Large intestine (tissue), 3 donors: ENCODE results near the gene SERPINE1. TPM values are rescaled to one million over a fixed set of nuclear protein-coding genes. Genes with fewer than 3 reads are reported as not detected.

Experiments
- DNase-seq, 2 donors: peaks; one replicate each; pipeline versions ENCODE4 v3.0.0 to v3.0.0-alpha.2; 2013
- H3K27ac ChIP-seq: one replicate; pipeline ENCODE4 v1.5.1; 2013; ENCODE audit warnings: low read length
- H3K27me3 ChIP-seq: 2 replicates; pipeline ENCODE4 v1.6.1; 2013; ENCODE audit warnings: low read length; ENCODE audit not compliant: control insufficient read depth, insufficient read depth
- H3K36me3 ChIP-seq: 2 replicates; pipeline ENCODE4 v1.6.1; 2013; ENCODE audit warnings: low read length; ENCODE audit not compliant: control insufficient read depth, insufficient read depth
- H3K4me1 ChIP-seq: one replicate; pipeline ENCODE4 v1.6.1; 2013; ENCODE audit warnings: low read length; ENCODE audit not compliant: control insufficient read depth, insufficient read depth
- H3K4me3 ChIP-seq: one replicate; pipeline ENCODE4 v1.5.1; 2013; ENCODE audit warnings: low read length
- H3K9me3 ChIP-seq: one replicate; pipeline ENCODE4 v1.6.1; 2013; ENCODE audit warnings: mild to moderate bottlenecking, low read depth, low read length, moderate library complexity; ENCODE audit not compliant: control insufficient read depth
- WGBS: methylation state at CpG from one replicate; pipeline ENCODE4 v1.1.5; 2013; ENCODE audit warnings: low lambda C conversion rate; ENCODE audit not compliant: insufficient coverage; 5-methylcytosine and 5-hydroxymethylcytosine counted together
- polyA plus RNA-seq: library from polyadenylated mRNA; unstranded; fragments of 120-200 nt; gene quantifications from one replicate; pipeline ENCODE4 v1.2.1, GENCODE V29; 2013

The SERPINE1 gene
- polyA plus RNA-seq, 1 donor, result 1.7 TPM

DNA sequence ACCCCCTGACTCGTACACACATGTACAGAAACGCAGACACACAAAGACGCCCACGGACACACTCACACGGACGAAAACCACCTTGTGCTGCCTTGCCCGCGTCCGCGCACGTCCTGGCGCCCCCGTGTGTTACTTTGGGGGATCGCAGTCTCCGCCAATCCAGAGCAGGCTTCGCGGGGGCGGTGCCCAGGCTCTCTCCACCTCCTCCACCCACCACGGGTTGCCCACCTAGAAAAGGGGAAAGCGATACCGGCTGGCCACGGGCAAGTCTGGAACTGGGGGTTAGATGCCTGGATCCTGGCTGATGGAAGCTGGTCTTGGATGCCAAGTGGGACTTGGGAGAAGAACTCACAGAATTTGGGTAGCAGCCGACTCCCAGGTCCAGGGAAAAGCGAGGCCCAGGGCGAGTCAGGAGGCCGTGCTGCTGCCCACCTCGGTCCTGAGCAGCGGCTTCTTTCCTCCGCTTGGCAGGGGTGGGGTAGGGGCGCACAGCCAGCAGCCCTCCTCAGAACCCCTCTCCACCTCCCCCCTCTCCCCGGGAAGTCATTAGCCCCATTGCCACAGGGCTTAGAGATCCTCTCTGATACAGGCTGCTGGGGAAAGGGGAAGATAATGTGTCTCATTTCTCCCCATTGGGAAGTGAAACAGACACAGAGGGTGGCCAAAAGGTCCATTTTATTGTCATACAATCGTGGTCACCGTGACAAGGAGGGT is 43.1 kb downstream of the SERPINE1 start:
- H3K9me3 ChIP-seq, result peaks cover 21% of the 10 kb centered on the region
- H3K27ac ChIP-seq, result no peak overlapping the region
- peak; percentile 48 to 61 for DNase-seq
- no peaks in the 10 kb centered on the region for H3K36me3 ChIP-seq
- H3K27me3 ChIP-seq, result peaks cover 99% of the 10 kb centered on the region
- H3K4me3 ChIP-seq, result no peak overlapping the region
- no CpG with 5 or more reads among the region's 33 CpGs for WGBS
- H3K4me1 ChIP-seq, result peaks cover 43% of the 10 kb centered on the region

DNA sequence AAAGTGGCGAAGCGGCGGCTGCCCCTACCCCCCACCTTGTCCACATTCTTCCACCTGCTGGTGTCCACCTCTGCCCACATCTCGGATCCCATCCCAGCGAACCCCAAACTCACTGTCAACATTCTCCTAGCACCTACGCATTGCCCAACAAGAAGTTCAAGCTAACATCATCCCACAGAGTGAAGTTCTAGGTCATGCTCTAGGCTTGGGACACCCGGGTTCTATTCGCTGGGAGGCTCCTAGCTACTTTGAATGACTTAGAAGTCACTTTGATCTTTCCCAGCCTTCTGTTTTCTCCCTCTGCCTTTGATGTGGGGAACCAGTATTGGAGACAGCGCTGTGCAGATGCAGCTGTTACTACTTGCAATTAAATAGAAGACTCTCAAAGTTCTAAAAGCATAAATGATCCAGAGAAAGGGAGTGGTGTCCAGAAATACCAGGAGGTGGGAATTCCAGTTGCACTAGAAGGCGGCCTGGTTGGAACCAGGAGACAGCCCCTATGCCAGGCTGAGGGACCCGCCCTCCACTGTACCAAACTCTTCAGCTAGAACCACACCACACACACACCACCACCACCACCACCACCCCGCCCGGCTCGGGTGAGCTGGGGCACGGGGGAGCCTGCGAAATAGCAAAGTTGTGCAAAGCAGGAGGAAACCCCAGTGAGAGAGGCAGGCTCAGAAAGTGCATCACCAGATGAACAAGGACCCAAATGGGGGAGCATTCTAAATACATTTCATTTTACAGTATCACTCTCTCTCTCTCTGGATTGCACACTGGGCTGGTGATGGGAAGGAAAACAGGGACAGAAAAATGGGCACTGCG is 43.9 kb downstream of the SERPINE1 start:
- WGBS, result 0% methylated on average over 1 of the region's 17 CpGs
- Histone ChIP-seq H3K9me3 (peaks cover 18% of the 10 kb centered on the region), H3K4me3 (no peak overlapping the region), H3K27ac (no peak overlapping the region), H3K36me3 (no peaks in the 10 kb centered on the region), H3K27me3 (peaks cover 100% of the 10 kb centered on the region), H3K4me1 (peaks cover 39% of the 10 kb centered on the region)
- DNase-seq, result peak in 1 of 2 donors; percentile 2

DNA sequence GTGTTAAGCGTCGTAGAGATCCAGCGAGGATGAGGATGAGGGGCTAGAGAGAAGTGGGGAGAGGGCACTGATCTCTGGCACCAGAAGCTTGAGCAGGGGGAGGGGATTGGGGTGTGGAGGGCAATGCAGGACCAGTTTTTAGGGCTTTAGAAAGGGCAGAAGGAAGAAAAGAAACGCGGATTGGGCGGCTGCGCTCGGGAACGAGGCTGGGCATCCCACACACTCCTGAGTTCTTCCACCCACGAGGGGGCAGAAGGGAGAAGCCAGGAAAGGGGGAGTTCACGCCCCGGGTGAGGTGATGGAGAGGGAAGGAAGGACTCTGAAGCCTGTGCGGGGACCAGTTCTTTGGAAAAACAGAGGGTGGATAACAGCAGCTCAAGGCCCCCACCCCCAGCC is 44.5 kb downstream of the SERPINE1 start:
- H3K4me1 ChIP-seq, result peaks cover 35% of the 10 kb centered on the region
- DNase-seq, result peak in 1 of 2 donors; percentile 7

DNA sequence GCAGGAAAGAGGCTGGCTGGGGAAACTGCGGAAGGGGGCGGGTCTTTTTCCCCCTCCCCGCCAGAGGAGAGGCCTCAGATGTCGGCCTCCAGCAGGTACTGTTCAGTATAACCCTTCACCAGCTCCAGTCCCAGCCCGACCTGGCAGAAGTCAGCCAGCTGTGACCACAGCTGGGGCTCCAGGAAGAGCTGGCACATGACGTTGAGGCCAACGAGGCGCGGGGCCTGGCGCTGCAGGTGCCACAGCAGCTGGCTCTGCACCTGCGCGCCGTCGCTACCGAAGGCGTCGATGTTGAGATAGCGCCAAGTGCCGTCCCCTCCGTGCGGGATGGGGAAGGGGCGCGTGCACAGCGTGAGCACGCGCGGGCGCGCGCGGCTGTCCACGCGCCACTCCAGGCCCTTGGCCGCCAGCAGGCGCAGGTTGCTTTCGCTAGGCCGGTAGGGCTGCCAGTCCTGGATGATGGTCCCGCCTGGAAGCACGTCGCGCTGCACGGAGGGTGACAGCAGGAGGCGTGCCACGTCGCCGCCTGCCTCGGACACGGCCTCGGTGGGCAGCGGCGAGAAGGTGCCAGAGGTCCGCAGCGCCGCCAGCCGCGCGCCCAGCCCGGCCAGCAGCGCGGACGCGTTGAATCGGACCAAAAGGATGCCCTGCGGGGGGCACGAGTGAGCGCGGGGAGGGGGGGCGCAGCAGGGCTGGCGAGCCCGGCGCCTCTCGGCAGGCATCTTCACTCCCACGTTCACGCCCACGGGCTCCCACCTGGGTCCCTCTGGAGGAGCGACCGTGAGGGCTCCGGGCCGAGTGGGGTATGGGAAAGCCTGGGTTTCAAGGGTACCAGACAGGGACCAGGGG is 45.3 kb downstream of the SERPINE1 start:
- peak in 1 of 2 donors; percentile 44 for DNase-seq
- Histone ChIP-seq H3K4me3 (no peak overlapping the region), H3K9me3 (peaks cover 15% of the 10 kb centered on the region), H3K27ac (no peak overlapping the region), H3K36me3 (no peaks in the 10 kb centered on the region), H3K4me1 (peaks cover 35% of the 10 kb centered on the region), H3K27me3 (peaks cover 100% of the 10 kb centered on the region)
- WGBS, result no CpG with 5 or more reads among the region's 79 CpGs

More for the DNA sequence above, 44.5 kb downstream of the SERPINE1 start:
- Histone ChIP-seq H3K4me3 (no peak overlapping the region), H3K36me3 (no peaks in the 10 kb centered on the region), H3K9me3 (peaks cover 15% of the 10 kb centered on the region), H3K27me3 (peaks cover 100% of the 10 kb centered on the region), H3K27ac (no peak overlapping the region)
- WGBS, result 0% methylated on average over 2 of the region's 13 CpGs

DNA sequence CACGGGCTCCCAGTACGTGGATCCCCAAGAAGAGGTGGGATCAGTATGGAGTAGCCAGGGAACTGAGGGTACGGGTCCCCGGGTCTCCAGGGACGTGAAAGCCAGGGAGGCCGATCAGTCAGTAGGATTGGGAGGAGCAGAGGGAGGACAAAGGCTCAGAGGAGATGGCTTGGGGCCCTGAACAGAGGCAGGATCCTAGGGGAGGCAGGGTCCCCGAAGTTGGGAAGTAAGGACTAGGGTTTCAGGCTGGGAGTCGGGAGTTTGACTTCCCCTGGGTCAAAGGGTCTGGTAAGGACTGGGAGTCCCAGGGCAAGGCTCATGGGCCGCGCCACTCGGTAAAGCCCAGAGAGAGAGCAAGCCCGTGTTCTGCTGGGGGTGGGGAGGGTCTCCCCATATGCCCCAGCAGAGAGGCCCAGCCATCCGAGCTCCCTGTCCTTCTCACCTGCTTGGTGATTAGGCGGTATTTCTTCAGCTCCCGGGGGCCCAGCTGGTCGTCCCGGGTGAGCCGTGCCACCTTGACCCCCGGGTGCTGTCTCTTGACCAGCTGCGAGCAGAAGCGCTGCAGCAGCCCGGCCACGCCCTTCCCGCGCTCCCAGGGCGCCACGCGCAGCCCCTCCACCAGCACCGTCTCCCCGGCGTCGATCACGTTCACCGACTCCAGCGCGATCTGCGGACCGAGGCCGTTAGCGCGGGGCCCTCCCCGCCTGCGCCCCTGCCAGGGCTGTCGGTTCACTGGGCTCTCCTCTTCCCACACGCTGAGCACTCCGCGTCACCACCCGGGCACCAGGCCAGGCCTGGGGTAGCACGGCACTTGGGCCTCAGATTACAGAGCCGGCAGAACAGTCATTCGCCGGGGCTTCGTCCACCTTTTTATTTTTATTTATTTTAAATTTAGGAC is 46.2 kb downstream of the SERPINE1 start:
- Histone ChIP-seq H3K27me3 (peaks cover 100% of the 10 kb centered on the region), H3K4me3 (no peak overlapping the region), H3K36me3 (no peaks in the 10 kb centered on the region), H3K9me3 (peaks cover 15% of the 10 kb centered on the region), H3K4me1 (peaks cover 35% of the 10 kb centered on the region), H3K27ac (no peak overlapping the region)
- DNase-seq, result peak in 1 of 2 donors; percentile 25
- no CpG with 5 or more reads among the region's 53 CpGs for WGBS

DNA sequence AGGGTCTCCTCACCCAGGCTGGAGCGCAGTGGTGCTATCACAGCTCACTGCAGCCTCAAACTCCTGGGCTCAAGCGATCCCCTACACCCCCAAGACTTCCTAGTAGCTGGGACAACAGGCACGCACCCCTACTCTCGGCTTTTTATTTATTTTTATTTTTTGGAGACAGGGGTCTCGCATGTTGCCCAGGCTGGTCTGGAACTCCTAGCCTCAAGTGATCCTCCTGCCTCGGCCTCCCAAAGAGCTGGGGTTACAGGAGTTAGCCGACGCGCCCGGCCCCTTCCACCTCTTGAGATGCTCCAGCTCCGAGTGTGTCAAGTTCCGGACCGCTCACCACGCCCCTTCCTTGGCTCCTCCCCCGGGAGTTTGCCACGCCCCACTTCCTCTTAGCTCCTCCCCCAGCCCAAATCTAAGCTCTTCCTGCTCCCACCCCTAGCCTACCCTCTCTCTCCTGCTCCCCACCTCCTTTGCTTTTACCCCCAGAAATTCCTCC is 46.9 kb downstream of the SERPINE1 start:
- Histone ChIP-seq H3K4me1 (peaks cover 35% of the 10 kb centered on the region), H3K9me3 (peaks cover 15% of the 10 kb centered on the region), H3K27me3 (peaks cover 100% of the 10 kb centered on the region), H3K27ac (no peak overlapping the region), H3K4me3 (no peak overlapping the region), H3K36me3 (no peaks in the 10 kb centered on the region)
- no peak for DNase-seq
- no CpG with 5 or more reads among the region's 16 CpGs for WGBS

DNA sequence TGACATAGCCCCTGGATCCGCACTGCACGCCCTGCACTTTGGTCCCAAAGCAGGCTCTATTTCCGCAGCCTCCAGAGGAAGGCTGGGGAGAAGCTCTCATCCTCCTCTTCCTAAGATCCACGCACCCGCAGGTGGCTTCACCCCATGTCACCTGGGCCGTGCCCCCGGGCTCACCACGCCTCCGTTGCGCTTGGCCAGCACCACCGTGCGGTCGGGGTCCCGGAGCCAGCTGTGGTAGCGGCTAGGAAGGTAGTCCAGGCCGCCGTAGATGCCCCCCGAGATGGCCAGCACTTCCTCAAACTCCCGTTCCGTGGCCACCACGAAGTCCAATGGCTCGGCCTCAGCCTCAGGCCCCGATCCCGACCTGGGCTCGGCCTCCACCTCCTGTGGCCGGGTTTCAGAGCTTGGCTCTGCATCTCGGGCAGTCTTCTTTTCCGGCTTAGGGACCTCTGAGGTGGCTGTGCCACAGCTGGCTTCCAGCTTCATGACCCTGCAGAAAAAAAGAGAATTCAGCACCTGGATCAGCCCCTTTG is 47.5 kb downstream of the SERPINE1 start:
- H3K27me3 ChIP-seq, result peaks cover 100% of the 10 kb centered on the region
- peaks cover 15% of the 10 kb centered on the region for H3K9me3 ChIP-seq
- H3K36me3 ChIP-seq, result no peaks in the 10 kb centered on the region
- peak in 1 of 2 donors; percentile 28 for DNase-seq
- no CpG with 5 or more reads among the region's 28 CpGs for WGBS
- H3K4me1 ChIP-seq, result peaks cover 37% of the 10 kb centered on the region
- no peak overlapping the region for H3K4me3 ChIP-seq
- no peak overlapping the region for H3K27ac ChIP-seq

DNA sequence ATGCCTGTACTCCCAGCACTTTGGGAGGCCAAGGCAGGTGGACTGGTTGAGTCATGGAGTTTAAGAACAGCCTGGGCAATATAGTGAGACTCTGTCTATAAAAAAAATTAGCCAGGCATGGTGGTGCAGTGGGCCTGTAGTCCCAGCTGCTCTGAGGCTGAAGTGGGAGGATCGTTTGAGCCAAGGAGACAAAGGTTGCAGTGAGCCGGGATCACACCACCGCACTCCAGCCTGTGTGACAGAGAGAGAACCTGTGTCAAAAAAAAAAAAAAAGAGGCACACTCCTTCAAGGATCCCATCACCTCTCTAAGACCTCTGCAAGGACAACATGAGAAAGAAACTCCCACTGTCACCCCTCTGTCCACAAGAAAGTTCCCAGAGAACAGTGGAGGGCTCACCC is 48.8 kb downstream of the SERPINE1 start:
- peak in 1 of 2 donors; percentile 36 for DNase-seq
- no CpG with 5 or more reads among the region's 3 CpGs for WGBS
- Histone ChIP-seq H3K4me3 (no peak overlapping the region), H3K27me3 (peaks cover 100% of the 10 kb centered on the region), H3K4me1 (peaks cover 33% of the 10 kb centered on the region), H3K36me3 (no peaks in the 10 kb centered on the region), H3K9me3 (peaks cover 10% of the 10 kb centered on the region), H3K27ac (no peak overlapping the region)

DNA sequence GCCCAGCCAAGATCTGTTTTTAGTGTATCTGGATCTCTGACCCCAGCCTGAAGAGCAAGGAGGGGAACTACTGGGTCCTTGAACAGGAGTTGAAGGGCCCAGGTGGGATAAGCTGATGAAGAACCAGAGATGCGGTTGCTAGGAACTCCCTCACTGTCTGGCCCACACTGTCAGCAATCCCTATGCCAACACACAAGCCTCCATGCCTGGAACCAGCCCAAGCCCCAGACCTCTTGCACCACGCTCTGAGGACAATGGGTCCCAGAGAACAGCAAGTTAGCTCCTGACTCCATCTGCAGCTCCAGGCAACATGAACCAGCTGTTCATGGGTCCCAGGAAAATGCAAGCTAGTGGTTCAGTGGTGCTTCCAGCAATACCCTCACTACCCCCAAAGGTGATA is 50.7 kb downstream of the SERPINE1 start:
- Histone ChIP-seq H3K4me1 (peaks cover 26% of the 10 kb centered on the region), H3K4me3 (no peak overlapping the region), H3K36me3 (no peaks in the 10 kb centered on the region), H3K9me3 (peaks cover 10% of the 10 kb centered on the region), H3K27ac (no peak overlapping the region), H3K27me3 (peaks cover 97% of the 10 kb centered on the region)
- DNase-seq, result peak in 1 of 2 donors; percentile 1
- WGBS, result no CpG with 5 or more reads among the region's 2 CpGs
